ENCODE results near the gene PPP1R13B.

PPP1R13B gene

GRCh38 chr14:103729496-103730448 lies 117.6 kb downstream of the PPP1R13B start:
- DNase-seq (ENCODE audit: low read depth), result no peak
- peak; percentile 26 for TF ChIP-seq CTCF (IDR thresholded peaks at IDR 0.05; ENCODE audit: insufficient read depth, low read depth, low read length, missing control alignments)
- H3K4me3 ChIP-seq (ENCODE audit: low read length), result no peak overlapping the region

- no peak for DNase-seq (ENCODE audit: low read depth)
- no peak overlapping the region for H3K4me3 ChIP-seq (ENCODE audit: low read length)
- TF ChIP-seq CTCF (IDR thresholded peaks at IDR 0.05; ENCODE audit: insufficient read depth, low read depth, low read length, missing control alignments), result peak; percentile 25
These were observed 118.7 kb downstream of the PPP1R13B start for GRCh38 chr14:103728721-103729120.

- TF ChIP-seq CTCF (IDR thresholded peaks at IDR 0.05; ENCODE audit: insufficient read depth, low read depth, low read length, missing control alignments), result no peak
- no peak overlapping the region for H3K4me3 ChIP-seq (ENCODE audit: low read length)
- DNase-seq (ENCODE audit: low read depth), result no peak
These were observed 119.2 kb downstream of the PPP1R13B start for GRCh38 chr14:103728141-103728540.

GRCh38 chr14:103727313-103727980 lies 119.9 kb downstream of the PPP1R13B start:
- no peak for TF ChIP-seq CTCF (IDR thresholded peaks at IDR 0.05; ENCODE audit: insufficient read depth, low read depth, low read length, missing control alignments)
- H3K4me3 ChIP-seq (ENCODE audit: low read length), result no peak overlapping the region
- DNase-seq (ENCODE audit: low read depth), result no peak

- no peak overlapping the region for H3K4me3 ChIP-seq (ENCODE audit: low read length)
- TF ChIP-seq CTCF (IDR thresholded peaks at IDR 0.05; ENCODE audit: insufficient read depth, low read depth, low read length, missing control alignments), result no peak
- no peak for DNase-seq (ENCODE audit: low read depth)
These were observed 120.9 kb downstream of the PPP1R13B start for GRCh38 chr14:103726474-103726873.

- DNase-seq (ENCODE audit: low read depth), result no peak
- no peak for TF ChIP-seq CTCF (IDR thresholded peaks at IDR 0.05; ENCODE audit: insufficient read depth, low read depth, low read length, missing control alignments)
- H3K4me3 ChIP-seq (ENCODE audit: low read length), result no peak overlapping the region
These were observed 121.5 kb downstream of the PPP1R13B start for GRCh38 chr14:103725739-103726395.

Measured in epithelial cell of esophagus (primary cell).